NB4 (cell line): ENCODE data around the gene PITRM1.

ENCODE experiments used
- DNase-seq: peaks from one replicate; pipeline ENCODE4 v3.0.0; 2010; ENCODE audit warnings: low read depth
- H3K4me3 ChIP-seq: one replicate; pipeline ENCODE4 v1.5.1; 2011; ENCODE audit warnings: mild to moderate bottlenecking, low read depth, low read length, moderate library complexity
- MYC ChIP-seq: IDR thresholded peaks from 2 replicates; pipeline ENCODE4 v1.6.1; 2011; ENCODE audit warnings: low read depth, low read length
- POLR2A ChIP-seq: IDR thresholded peaks from 2 replicates; pipeline ENCODE4 v1.6.1; 2011; ENCODE audit warnings: mild to moderate bottlenecking; ENCODE audit not compliant: insufficient read length; ENCODE audit errors: extremely low read depth
- TF ChIP-seq, protein P1 (sequence below): IDR thresholded peaks from 2 replicates; pipeline ENCODE4 v1.6.1; 2011; ENCODE audit warnings: low read depth, low read length
- TF ChIP-seq, protein P2 (sequence below): IDR thresholded peaks from one replicate; pipeline ENCODE4 v1.5.1; 2012; ENCODE audit warnings: low read depth, low read length

The PITRM1 gene

DNA sequence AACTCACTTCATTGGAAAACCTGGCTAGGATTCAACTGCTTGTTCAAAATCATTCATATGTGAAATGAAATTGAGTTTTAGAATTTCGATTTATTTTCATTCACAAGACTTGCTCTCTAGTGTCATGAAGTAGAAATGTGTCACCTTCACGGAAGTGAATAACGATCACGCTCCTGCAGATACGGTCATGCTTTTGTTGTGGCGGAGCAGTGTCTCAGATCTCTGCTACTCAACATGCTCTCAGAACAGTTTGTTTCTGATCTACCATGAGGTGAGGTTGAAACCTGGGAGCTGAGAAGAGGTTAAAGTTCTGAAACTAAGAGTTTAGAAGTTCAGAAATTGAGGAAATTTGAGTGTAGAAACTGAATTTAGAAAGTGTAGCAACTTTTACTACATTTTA is 13.8 kb upstream of the PITRM1 start:
- TF ChIP-seq, protein P1, sequence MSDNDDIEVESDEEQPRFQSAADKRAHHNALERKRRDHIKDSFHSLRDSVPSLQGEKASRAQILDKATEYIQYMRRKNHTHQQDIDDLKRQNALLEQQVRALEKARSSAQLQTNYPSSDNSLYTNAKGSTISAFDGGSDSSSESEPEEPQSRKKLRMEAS = no peak
- TF ChIP-seq, protein P2, sequence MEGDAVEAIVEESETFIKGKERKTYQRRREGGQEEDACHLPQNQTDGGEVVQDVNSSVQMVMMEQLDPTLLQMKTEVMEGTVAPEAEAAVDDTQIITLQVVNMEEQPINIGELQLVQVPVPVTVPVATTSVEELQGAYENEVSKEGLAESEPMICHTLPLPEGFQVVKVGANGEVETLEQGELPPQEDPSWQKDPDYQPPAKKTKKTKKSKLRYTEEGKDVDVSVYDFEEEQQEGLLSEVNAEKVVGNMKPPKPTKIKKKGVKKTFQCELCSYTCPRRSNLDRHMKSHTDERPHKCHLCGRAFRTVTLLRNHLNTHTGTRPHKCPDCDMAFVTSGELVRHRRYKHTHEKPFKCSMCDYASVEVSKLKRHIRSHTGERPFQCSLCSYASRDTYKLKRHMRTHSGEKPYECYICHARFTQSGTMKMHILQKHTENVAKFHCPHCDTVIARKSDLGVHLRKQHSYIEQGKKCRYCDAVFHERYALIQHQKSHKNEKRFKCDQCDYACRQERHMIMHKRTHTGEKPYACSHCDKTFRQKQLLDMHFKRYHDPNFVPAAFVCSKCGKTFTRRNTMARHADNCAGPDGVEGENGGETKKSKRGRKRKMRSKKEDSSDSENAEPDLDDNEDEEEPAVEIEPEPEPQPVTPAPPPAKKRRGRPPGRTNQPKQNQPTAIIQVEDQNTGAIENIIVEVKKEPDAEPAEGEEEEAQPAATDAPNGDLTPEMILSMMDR = no peak
- TF ChIP-seq POLR2A (no peak), MYC (no peak)
- no peak overlapping the region for H3K4me3 ChIP-seq
- no peak for DNase-seq

DNA sequence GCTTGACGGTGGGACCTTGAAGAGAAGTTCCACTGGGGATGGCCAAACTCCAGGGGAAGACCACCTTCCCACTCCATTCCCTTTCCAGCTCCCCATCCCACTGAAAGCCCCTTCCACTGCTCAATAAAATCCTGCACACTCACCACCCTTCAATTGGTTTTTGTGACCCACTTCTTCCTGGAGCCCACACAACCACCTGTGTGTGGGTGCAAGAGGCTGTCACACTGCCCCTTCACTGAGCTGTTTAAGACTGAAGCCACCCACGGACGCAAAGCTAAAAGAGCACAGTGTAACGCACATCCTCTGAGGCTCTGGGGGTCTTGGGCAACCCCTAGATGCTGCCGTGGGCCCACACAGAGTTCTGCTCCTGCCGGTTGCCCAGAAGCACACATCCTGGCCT is 12.8 kb upstream of the PITRM1 start:
- no peak for DNase-seq
- no peak overlapping the region for H3K4me3 ChIP-seq
- TF ChIP-seq, protein P2 = no peak
- TF ChIP-seq POLR2A (no peak), MYC (no peak)
- TF ChIP-seq, protein P1 = no peak

DNA sequence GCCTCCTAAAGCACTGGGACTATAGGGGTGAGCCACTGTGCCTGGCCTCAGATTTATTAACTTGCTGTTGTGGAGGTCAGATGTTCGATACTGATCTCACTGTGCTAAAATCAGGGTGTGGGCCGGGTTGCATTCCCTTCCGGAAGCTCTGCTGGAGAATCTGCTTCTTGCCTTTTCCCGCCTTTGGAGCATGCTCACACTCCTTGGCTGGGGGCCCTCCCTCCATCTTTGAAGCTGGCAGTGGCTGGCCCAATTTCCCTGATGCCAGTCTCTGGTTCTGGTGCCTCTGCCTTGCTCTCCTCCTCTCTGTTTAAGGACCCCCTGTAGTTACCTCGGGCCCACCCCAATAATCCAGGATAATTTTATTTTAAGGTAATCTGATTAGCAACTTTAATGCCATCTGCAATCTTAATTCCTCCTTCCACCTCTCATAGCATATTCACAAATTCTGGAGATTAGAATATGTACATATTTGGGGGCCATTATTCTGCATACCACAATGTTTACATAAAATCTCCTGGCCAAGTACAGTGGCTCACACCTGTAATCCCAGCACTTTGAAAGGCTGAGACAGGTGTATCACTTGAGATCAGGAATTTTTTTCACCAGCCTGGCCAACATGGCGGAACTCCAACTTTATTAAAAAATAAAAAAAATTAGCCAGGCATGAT is 7.9 kb upstream of the PITRM1 start:
- TF ChIP-seq MYC = no peak
- TF ChIP-seq, protein P1 = no peak
- TF ChIP-seq, protein P2 = no peak
- TF ChIP-seq POLR2A = no peak
- no peak overlapping the region for H3K4me3 ChIP-seq
- no peak for DNase-seq

DNA sequence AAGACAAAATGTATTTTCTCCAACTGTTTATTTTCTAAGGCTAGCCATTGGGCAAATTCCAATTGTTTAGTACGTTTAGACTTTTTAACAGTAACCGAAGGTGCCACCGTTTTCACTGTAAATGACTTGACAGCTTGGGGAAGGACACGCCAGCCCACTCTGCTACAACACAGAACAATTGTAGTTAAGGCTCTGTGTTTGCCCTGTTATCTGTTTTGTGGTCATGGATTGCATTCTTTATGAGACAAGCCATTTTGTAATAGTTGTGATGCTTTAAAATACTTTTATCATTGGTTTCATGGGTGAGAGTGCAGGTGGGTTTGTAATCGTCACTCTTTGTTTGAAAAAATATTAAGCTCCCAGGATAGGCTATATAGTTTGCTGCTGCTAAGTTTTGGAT is 6.6 kb upstream of the PITRM1 start:
- TF ChIP-seq POLR2A (no peak), MYC (no peak)
- TF ChIP-seq, protein P2 = no peak
- TF ChIP-seq, protein P1 = no peak
- DNase-seq = no peak
- no peak overlapping the region for H3K4me3 ChIP-seq

DNA sequence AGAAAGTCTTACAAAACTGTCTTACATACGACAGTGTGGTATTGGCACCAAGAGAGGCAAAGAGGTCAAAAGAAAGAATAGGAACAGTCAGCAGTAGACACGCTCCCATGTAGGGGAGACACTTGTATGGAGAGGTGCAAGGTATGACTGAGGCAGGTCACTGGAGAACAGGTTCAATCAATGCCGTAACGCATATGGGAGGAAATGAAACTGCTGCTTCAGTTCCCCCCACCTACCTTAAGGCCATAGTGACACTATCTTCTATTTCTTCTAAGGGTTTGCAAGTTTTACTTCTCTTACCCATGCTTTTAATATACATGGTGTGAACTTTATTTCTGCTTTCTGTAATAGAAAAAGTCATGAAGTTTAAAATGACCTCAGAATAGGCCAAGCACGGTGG is 5.5 kb upstream of the PITRM1 start:
- TF ChIP-seq, protein P2 = no peak
- TF ChIP-seq MYC (no peak), POLR2A (no peak)
- TF ChIP-seq, protein P1 = no peak
- no peak for DNase-seq
- H3K4me3 ChIP-seq = no peak overlapping the region
